Head of caudate nucleus (tissue), 42 donors: ENCODE data around the gene RHBDL1.
A peak's percentile ranks its signal among the peaks of the same experiment; 100 is the strongest.

ENCODE experiments used
- DNase-seq, 42 donors: peaks; one replicate each; pipeline versions ENCODE4 v3.0.0 to v3.0.0-alpha.2; 2020 to 2021; ENCODE audit warnings: mixed read lengths in 7 of 42
- intact Hi-C: fragments of 100-400 bp; cut with DNase I; formaldehyde crosslinking; loops from one replicate; pipeline ENCODE4 v1.15.0; 2022

Gene RHBDL1

GRCh38 chr16:648781-649589, 26.5 kb upstream of the RHBDL1 start, which contains the start of gene WDR90:
Gene WDR90, plus strand, starts transcription at chr16:649365. Its CDS starts 52 bp downstream, at chr16:649417.
- intact Hi-C loops: no loop called here

GRCh38 chr16:649631-650030, 25.8 kb upstream of the RHBDL1 start:
- intact Hi-C loops: no loop called here
- DNase-seq: no peak

More at GRCh38 chr16:648781-649589, 26.5 kb upstream of the RHBDL1 start, which contains the start of gene WDR90:
- DNase-seq: peak; percentile 91 to 99 (median 98)

- intact Hi-C loops: no loop called here
- no peak for DNase-seq
Observed at GRCh38 chr16:651844-652243, 23.6 kb upstream of the RHBDL1 start.

- DNase-seq: no peak
- intact Hi-C loops: no loop called here
Observed at GRCh38 chr16:652454-653305, 22.8 kb upstream of the RHBDL1 start.

- intact Hi-C loops: no loop called here
- no peak for DNase-seq
Observed at GRCh38 chr16:654034-654433, 21.4 kb upstream of the RHBDL1 start.

GRCh38 chr16:657487-657886, 18.0 kb upstream of the RHBDL1 start:
- intact Hi-C loops: no loop called here

GRCh38 chr16:658679-659571, 16.5 kb upstream of the RHBDL1 start:
- intact Hi-C loops: no loop called here
- no peak for DNase-seq

More at GRCh38 chr16:657487-657886, 18.0 kb upstream of the RHBDL1 start:
- no peak for DNase-seq

GRCh38 chr16:659618-660017, 15.9 kb upstream of the RHBDL1 start:
- DNase-seq: no peak
- intact Hi-C loops: no loop called here

- intact Hi-C loops: no loop called here
- no peak for DNase-seq
Observed at GRCh38 chr16:660132-660458, 15.4 kb upstream of the RHBDL1 start.

GRCh38 chr16:660459-661183, 14.8 kb upstream of the RHBDL1 start:
- intact Hi-C loops: no loop called here

GRCh38 chr16:661184-661821, 14.2 kb upstream of the RHBDL1 start:
- intact Hi-C loops: no loop called here
- DNase-seq: no peak

More at GRCh38 chr16:660459-661183, 14.8 kb upstream of the RHBDL1 start:
- DNase-seq: peak; percentile 73 to 92 (median 85)

GRCh38 chr16:662095-662494, 13.4 kb upstream of the RHBDL1 start:
- DNase-seq: no peak
- intact Hi-C loops: no loop called here

GRCh38 chr16:662597-662996, 12.9 kb upstream of the RHBDL1 start:
- intact Hi-C loops: no loop called here
- DNase-seq: no peak

GRCh38 chr16:666572-666971, 8.9 kb upstream of the RHBDL1 start:
- intact Hi-C loops: no loop called here
- no peak for DNase-seq

GRCh38 chr16:667113-667779, 8.2 kb upstream of the RHBDL1 start:
- intact Hi-C loops: no loop called here
- DNase-seq: no peak

GRCh38 chr16:667780-668518, 7.5 kb upstream of the RHBDL1 start, which contains the start of gene RHOT2:
Gene RHOT2, plus strand, starts transcription at chr16:668132. Its CDS starts 68 bp downstream, at chr16:668200.
- intact Hi-C loops: no loop called here

More at GRCh38 chr16:667780-668518, 7.5 kb upstream of the RHBDL1 start, which contains the start of gene RHOT2:
- DNase-seq: peak; percentile 80 to 98 (median 94)
